Regular cardiac myocyte (primary cell): ENCODE data around the gene NSUN3. TPM values are rescaled to one million over a fixed set of nuclear protein-coding genes. Genes with fewer than 3 reads are reported as not detected.

Source experiments
- total RNA-seq: library from RNA; depleted of rRNA; stranded (reverse); fragments of >200 nt; gene quantifications from 2 replicates; pipeline ENCODE4 v1.2.3, GENCODE V29; 2014

NSUN3 gene
- 9.9 and 11.3 TPM in 2 replicates for total RNA-seq

DNA sequence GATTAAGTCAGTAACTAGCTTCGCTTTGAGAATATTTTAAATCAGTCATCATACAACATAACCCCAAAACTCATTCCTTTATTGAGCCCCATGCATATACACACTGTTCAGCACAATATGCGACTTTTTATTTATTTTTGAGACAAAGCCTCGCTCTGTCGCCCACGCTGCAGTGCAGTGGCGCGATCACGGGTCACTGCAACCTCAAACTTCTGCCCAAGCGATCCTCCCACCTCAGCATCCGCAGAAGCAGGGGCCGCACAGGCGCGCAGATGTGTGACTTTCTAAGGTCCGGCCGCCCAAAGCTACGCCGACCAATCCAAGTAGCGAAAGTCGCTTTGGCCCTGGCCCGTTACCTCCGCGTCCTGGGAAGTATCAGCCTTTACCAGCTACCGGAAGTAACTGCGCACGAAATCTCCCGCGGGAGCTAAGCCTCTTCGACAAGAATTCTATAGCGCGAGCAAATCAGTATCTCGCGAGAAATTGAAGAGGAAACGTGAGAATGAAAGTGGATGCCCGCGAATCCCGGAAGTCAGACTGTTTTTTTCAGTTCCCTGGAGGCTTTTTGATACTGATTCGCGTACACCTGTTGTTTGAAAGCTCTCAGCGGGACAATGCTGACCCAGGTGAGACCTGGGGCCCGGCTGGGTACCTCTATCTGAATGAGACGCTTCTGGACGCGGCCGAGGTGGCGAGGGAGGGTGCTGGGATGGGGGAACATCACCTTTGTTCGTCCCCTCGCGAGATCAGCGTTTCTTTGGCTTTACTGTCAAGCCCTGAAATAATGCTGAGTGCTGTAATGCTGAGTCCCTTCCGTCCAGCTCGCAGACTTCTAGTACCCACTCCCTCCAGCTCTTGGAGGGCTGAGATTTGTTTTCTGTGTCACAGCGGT is at the start of gene NSUN3, which contains the start of gene DHFR2:
NSUN3 (plus strand) TSS at position 549 of the 892 bp plus-strand sequence; CDS start at position 615, 66 bp downstream.
DHFR2 (minus strand) TSS at position 404 of the 892 bp plus-strand sequence. CDS start 1,405 bp downstream, outside the sequence.

DNA sequence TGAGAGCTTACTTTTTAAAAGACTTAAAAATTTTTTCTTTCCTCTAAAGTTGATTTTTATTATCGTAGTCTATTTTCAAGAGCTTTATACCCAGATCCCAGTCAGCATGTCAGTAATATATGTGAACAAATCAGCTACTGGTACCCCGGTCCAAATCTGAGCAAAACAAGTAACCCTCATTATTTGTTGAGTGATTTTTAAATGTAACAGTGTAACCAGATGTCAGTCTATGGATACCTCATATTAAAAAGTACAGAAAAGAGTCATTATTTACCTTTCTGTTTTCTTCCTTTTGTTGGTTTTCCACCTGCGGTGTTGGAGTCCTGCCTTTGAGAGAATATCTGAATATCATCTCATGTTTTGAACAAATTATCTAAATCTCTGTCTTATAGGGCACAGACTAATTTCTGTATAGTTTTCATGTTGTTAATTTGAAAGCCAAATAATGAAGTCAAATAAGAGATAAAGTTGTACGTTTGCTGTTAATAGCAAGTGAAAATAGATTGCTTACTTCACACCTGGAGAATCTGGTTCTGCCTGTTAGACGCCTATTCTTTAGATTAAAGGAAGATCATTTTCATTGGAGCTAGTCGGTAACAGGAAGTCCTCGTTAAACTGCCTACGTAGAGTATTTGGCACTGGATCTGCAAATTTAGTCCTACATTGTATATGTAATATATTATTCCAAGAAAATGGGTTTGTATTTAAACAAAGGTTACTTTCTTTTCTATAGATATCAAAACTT is 34.6 kb upstream of the NSUN3 start, which contains the start of gene STX19:
STX19 (minus strand) TSS at position 505 of the 745 bp plus-strand sequence. CDS start 13,328 bp downstream, outside the sequence.

Other genes with a start within 250 kb of the NSUN3 start
- gene PROS1, start 89.2 kb upstream of the NSUN3 start, total RNA-seq: 11.3 and 43.7 TPM in 2 replicates
- gene ARL13B, start 82.9 kb upstream of the NSUN3 start, total RNA-seq: 8.7 and 11.9 TPM in 2 replicates
- gene STX19, start 34.5 kb upstream of the NSUN3 start, total RNA-seq: under 0.01 TPM in 1 of 2 replicates, not detected in the other
- gene DHFR2, start 145 bp upstream of the NSUN3 start, total RNA-seq: 3.6 and 5.1 TPM in 2 replicates